Panc1 (cell line): ENCODE data around the gene SC5D. TPM values are rescaled to one million over a fixed set of nuclear protein-coding genes. Genes with fewer than 3 reads are reported as not detected.

Source experiments
- ATAC-seq: fragments of 200-7000 bp; cut with Tn5 transposase; 2 replicates; pipeline ENCODE4 v1.9.1; 2020; ENCODE audit warnings: mild to moderate bottlenecking, moderate library complexity
- BruUV-seq: library from RNA; stranded (reverse); fragments of 400-500 nt; replicated peaks from 2 replicates; lab custom pipeline; 2021; lab: Mats Ljungman, UMichigan
- CTCF ChIA-PET: fragments of 300-600 bp; sonication (Branson Sonifier 250); formaldehyde crosslinking; loops from one replicate; lab custom pipeline; 2022; ENCODE audit warnings: antibody characterized with exemption; lab: Charles Lee
- POLR2A ChIA-PET: fragments of 300-600 bp; sonication (Branson Sonifier 250); formaldehyde crosslinking; loops from one replicate; lab custom pipeline; 2022; ENCODE audit warnings: antibody characterized with exemption; lab: Charles Lee
- DNase-seq: peaks from one replicate; pipeline ENCODE4 v3.0.0-alpha.2; 2010; ENCODE audit warnings: low read depth, low spot score
- H3K27ac ChIP-seq: 2 replicates; pipeline ENCODE4 v1.5.1; 2011; ENCODE audit warnings: mild to moderate bottlenecking, low read length, inconsistent platforms
- H3K27me3 ChIP-seq: fragments of 200-500 bp; sonication (Bioruptor generic); 2 replicates; pipeline ENCODE4 v1.6.0; 2014; ENCODE audit warnings: low read length, inconsistent platforms; ENCODE audit not compliant: control insufficient read depth, insufficient read depth
- H3K36me3 ChIP-seq: fragments of 200-500 bp; sonication (Bioruptor generic); 2 replicates; pipeline ENCODE4 v1.5.1; 2014; ENCODE audit warnings: inconsistent platforms, mild to moderate bottlenecking, low read length, moderate library complexity; ENCODE audit not compliant: control insufficient read depth, insufficient read depth
- H3K4me1 ChIP-seq: 2 replicates; pipeline ENCODE4 v1.5.1; 2011; ENCODE audit warnings: inconsistent platforms, mild to moderate bottlenecking, low read length, moderate library complexity; ENCODE audit not compliant: control insufficient read depth, insufficient read depth
- H3K4me3 ChIP-seq, 2 experiments: 2 replicates each; pipeline ENCODE4 v1.5.1; 2011 to 2012; ENCODE audit warnings: low read depth in 2 of 2, low read length in 2 of 2, mild to moderate bottlenecking in 2 of 2, inconsistent platforms in 1 of 2, moderate library complexity in 1 of 2
- H3K9me3 ChIP-seq: fragments of 200-500 bp; sonication (Bioruptor generic); 2 replicates; pipeline ENCODE4 v1.5.1; 2014; ENCODE audit warnings: low read depth, mild to moderate bottlenecking, inconsistent platforms, low read length, moderate library complexity; ENCODE audit not compliant: control insufficient read depth, insufficient read depth
- CTCF ChIP-seq: fragments of 450-650 bp; IDR thresholded peaks from 2 replicates; pipeline ENCODE4 v1.5.1; 2017; ENCODE audit warnings: mild to moderate bottlenecking
- POLR2AphosphoS5 ChIP-seq: IDR thresholded peaks from 2 replicates; pipeline ENCODE4 v1.6.1; 2012; ENCODE audit warnings: mild to moderate bottlenecking, low read depth, low read length, moderate library complexity
- SIN3A ChIP-seq: IDR thresholded peaks from 2 replicates; pipeline ENCODE4 v1.6.1; 2012; ENCODE audit warnings: low read depth, mild to moderate bottlenecking, low read length, moderate library complexity, borderline replicate concordance; ENCODE audit not compliant: insufficient read depth
- TCF7L2 ChIP-seq: IDR thresholded peaks from 2 replicates; pipeline ENCODE4 v1.6.1; 2011; ENCODE audit warnings: mild to moderate bottlenecking, low read depth, low read length, inconsistent platforms
- in situ Hi-C: cut with HindIII; loops from 2 replicates; pipeline ENCODE4 v1.10.0; 2016; ENCODE audit warnings: low sequenced_read_pairs, low pct_unique_long_range_greater_than_20kb
- intact Hi-C: fragments of 100-400 bp; cut with micrococcal nuclease; formaldehyde crosslinking; loops from one replicate; pipeline ENCODE4 v1.10.0; 2022; ENCODE audit not compliant: unreplicated experiment
- total RNA-seq: library from RNA; stranded (reverse); gene quantifications from one replicate; pipeline ENCODE4 v1.2.1, GENCODE V29; 2021; ENCODE audit not compliant: unreplicated experiment
- TF ChIP-seq, protein P1 (sequence below), 2 experiments: IDR thresholded peaks; 2 replicates each; pipeline ENCODE4 v1.6.1; 2011 to 2012; ENCODE audit warnings: low read depth in 2 of 2, control low read depth in 1 of 2, low read length in 1 of 2, mild to moderate bottlenecking in 1 of 2, moderate library complexity in 1 of 2; ENCODE audit not compliant: insufficient read depth in 1 of 2

SC5D gene
- total RNA-seq, 1 experiment from 2014 or later = 54.3 TPM

GRCh38 chr11:121291319-121291718, 1.3 kb upstream of the SC5D start:
- intact Hi-C loops = no loop called here
- Histone ChIP-seq H3K4me1 (peaks cover 18% of the 10 kb centered on the region), H3K36me3 (peaks cover 2% of the 10 kb centered on the region; the same call in 1 of the 2 replicates), H3K4me3 (no peak overlapping the region), H3K9me3 (no peaks in the 10 kb centered on the region), H3K27me3 (peaks cover 21% of the 10 kb centered on the region; the same call in 1 of the 2 replicates), H3K27ac (no peak overlapping the region)
- TF ChIP-seq POLR2AphosphoS5 (no peak), SIN3A (no peak), CTCF (no peak), TCF7L2 (no peak)
- TF ChIP-seq, protein P1, sequence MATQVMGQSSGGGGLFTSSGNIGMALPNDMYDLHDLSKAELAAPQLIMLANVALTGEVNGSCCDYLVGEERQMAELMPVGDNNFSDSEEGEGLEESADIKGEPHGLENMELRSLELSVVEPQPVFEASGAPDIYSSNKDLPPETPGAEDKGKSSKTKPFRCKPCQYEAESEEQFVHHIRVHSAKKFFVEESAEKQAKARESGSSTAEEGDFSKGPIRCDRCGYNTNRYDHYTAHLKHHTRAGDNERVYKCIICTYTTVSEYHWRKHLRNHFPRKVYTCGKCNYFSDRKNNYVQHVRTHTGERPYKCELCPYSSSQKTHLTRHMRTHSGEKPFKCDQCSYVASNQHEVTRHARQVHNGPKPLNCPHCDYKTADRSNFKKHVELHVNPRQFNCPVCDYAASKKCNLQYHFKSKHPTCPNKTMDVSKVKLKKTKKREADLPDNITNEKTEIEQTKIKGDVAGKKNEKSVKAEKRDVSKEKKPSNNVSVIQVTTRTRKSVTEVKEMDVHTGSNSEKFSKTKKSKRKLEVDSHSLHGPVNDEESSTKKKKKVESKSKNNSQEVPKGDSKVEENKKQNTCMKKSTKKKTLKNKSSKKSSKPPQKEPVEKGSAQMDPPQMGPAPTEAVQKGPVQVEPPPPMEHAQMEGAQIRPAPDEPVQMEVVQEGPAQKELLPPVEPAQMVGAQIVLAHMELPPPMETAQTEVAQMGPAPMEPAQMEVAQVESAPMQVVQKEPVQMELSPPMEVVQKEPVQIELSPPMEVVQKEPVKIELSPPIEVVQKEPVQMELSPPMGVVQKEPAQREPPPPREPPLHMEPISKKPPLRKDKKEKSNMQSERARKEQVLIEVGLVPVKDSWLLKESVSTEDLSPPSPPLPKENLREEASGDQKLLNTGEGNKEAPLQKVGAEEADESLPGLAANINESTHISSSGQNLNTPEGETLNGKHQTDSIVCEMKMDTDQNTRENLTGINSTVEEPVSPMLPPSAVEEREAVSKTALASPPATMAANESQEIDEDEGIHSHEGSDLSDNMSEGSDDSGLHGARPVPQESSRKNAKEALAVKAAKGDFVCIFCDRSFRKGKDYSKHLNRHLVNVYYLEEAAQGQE (IDR thresholded peaks at IDR 0.05; ENCODE audit: insufficient read depth in 1 of 2, low read depth in 2 of 2, low read length in 1 of 2) = no peak
- in situ Hi-C loops = no loop called here
- no TSS peak for BruUV-seq
- DNase-seq (no peak), ATAC-seq (no peak)
- CTCF ChIA-PET = no interaction called here
- POLR2A ChIA-PET = no interaction called here

DNA sequence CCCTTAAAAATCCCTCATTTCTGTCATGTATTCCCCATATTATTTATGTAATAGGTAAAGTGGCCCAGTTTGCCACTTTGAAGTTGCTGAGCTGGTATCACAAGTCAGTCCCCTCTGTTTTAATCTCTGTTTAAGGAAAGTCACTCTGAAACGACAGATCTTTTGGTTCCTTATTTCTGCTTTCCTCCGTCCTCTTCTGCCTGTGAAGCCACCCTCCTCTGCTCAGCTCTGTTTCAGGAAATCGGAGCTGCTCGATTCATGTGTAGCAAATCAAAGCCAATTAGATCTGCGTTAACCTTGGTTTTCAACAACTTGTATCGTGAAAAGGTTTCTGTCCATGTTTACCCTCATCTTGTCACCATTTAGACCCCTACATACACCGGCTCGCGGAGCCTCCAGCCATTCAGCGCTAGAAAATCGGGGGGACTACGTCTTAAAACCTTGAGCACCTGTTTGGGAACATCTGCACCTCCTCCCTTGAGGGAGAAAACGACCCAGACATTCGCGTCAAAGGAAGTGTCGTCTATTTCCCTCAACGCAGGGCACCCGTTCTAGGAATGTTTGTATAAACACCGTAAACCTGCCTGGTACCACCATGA, 576 bp upstream of the SC5D start:
- H3K4me1 ChIP-seq = peaks cover 18% of the 10 kb centered on the region
- peaks cover 21% of the 10 kb centered on the region; the same call in 1 of the 2 replicates for H3K27me3 ChIP-seq
- peak overlapping the region; percentile 83 to 85 for H3K4me3 ChIP-seq
- ATAC-seq (peak; percentile 61), DNase-seq (no peak)
- intact Hi-C loops = no loop called here
- ChIA-PET CTCF (no interaction called here), POLR2A (interaction anchor here (0.7 kb wide), 1 partner anchor 11 kb away, joined by 4 read pairs; no protein-coding TSS in a partner anchor)
- BruUV-seq = TSS peak; percentile 95
- TF ChIP-seq POLR2AphosphoS5 (no peak), TCF7L2 (no peak), SIN3A (no peak), CTCF (no peak)
- TF ChIP-seq, protein P1 (IDR thresholded peaks at IDR 0.05; ENCODE audit: insufficient read depth in 1 of 2, low read depth in 2 of 2, low read length in 1 of 2) = no peak
- H3K27ac ChIP-seq = peak overlapping the region; percentile 91
- no peaks in the 10 kb centered on the region for H3K9me3 ChIP-seq
- in situ Hi-C loops = no loop called here
- H3K36me3 ChIP-seq = peaks cover 2% of the 10 kb centered on the region; the same call in 1 of the 2 replicates
